Spleen (tissue), 11 donors: ENCODE results near the gene TMEM269. TPM values are rescaled to one million over a fixed set of nuclear protein-coding genes. Genes with fewer than 3 reads are reported as not detected.

ENCODE experiments used
- DNase-seq: peaks from one replicate; pipeline ENCODE4 v3.0.0-alpha.2; 2020
- H3K27ac ChIP-seq, 8 donors: fragments of 200-600 bp; sonication (generic) in 7 of 8; 1 replicate in 4 of 8; 2 replicates in 4 of 8; pipeline versions ENCODE4 v1.5.0 to v1.8.0; 2016 to 2021; ENCODE audit warnings: inconsistent platforms in 4 of 8, mild to moderate bottlenecking in 4 of 8, moderate library complexity in 1 of 8
- H3K27me3 ChIP-seq, 7 donors: fragments of 200-600 bp; sonication (generic) in 6 of 7; replicated peaks in 1 of 7; 1 replicate in 4 of 7; 2 replicates in 3 of 7; pipeline versions ENCODE4 v1.5.0 to v1.8.0; 2016 to 2021; ENCODE audit warnings: inconsistent platforms in 3 of 7, mild to moderate bottlenecking in 1 of 7
- H3K36me3 ChIP-seq, 6 donors: fragments of 200-600 bp; sonication (generic) in 5 of 6; 1 replicate in 4 of 6; 2 replicates in 2 of 6; pipeline versions ENCODE4 v1.5.0 to v1.8.0; 2016 to 2021; ENCODE audit warnings: inconsistent platforms in 2 of 6
- H3K4me1 ChIP-seq, 6 donors: fragments of 200-600 bp; sonication (generic) in 5 of 6; 1 replicate in 3 of 6; 2 replicates in 3 of 6; pipeline versions ENCODE4 v1.5.0 to v1.8.0; 2016 to 2021; ENCODE audit warnings: inconsistent platforms in 3 of 6
- H3K4me3 ChIP-seq, 8 donors: fragments of 200-600 bp; sonication (generic) in 7 of 8; 1 replicate in 4 of 8; 2 replicates in 4 of 8; pipeline versions ENCODE4 v1.5.0 to v1.8.0; 2016 to 2021; ENCODE audit warnings: inconsistent platforms in 4 of 8, mild to moderate bottlenecking in 4 of 8, moderate library complexity in 2 of 8
- H3K9me3 ChIP-seq, 8 donors: fragments of 200-600 bp; sonication (generic) in 7 of 8; 1 replicate in 4 of 8; 2 replicates in 4 of 8; pipeline versions ENCODE4 v1.5.0 to v1.8.0; 2016 to 2021; ENCODE audit warnings: inconsistent platforms in 4 of 8
- CTCF ChIP-seq, 11 experiments: fragments of 200-600 bp in 7 of 11; fragments of 450-650 bp in 4 of 11; sonication (generic) in 4 of 11; IDR thresholded peaks in 8 of 11; conservative IDR thresholded peaks in 3 of 11; 1 replicate in 7 of 11; 2 replicates in 4 of 11; pipeline versions ENCODE4 v1.4.0 to v1.8.0; 2016 to 2021; ENCODE audit warnings: antibody characterized with exemption in 11 of 11, inconsistent platforms in 4 of 11, mild to moderate bottlenecking in 1 of 11
- POLR2A ChIP-seq, 3 donors: fragments of 450-650 bp; IDR thresholded peaks; one replicate each; pipeline ENCODE4 v1.5.1; 2017; ENCODE audit warnings: antibody characterized with exemption in 3 of 3, mild to moderate bottlenecking in 1 of 3
- POLR2AphosphoS5 ChIP-seq, 3 donors: sonication (generic); formaldehyde crosslinking; IDR thresholded peaks; one replicate each; pipeline ENCODE4 v1.5.1; 2017; ENCODE audit warnings: antibody characterized with exemption in 3 of 3
- WGBS, 5 donors: extraction: QIAGEN DNeasy Blood & Tissue Kit in 3 of 5; methylation state at CpG; one replicate each; pipeline versions ENCODE4 v1.1.5 to v1.1.7; 2013 to 2018; 5-methylcytosine and 5-hydroxymethylcytosine counted together
- intact Hi-C: fragments of 100-400 bp; cut with DNase I; formaldehyde crosslinking; loops from one replicate; pipeline ENCODE4 v1.15.0; 2023; ENCODE audit warnings: low total_unique reads
- polyA plus RNA-seq, 3 donors: library from polyadenylated mRNA; stranded (reverse); fragments of 200-250 nt; gene quantifications; one replicate each; pipeline ENCODE4 v1.2.1, GENCODE V29; 2013
- total RNA-seq, 7 donors: library from RNA; depleted of rRNA in 3 of 7; stranded (reverse); fragments of >200 nt in 3 of 7; fragmentation: NEBNext Ultra II Directional in 4 of 7; extraction: Animal tissue kit (Norgen Biotek cat#: 25700) in 4 of 7; gene quantifications; one replicate each; pipeline versions ENCODE4 v1.1.0 to v1.2.1, GENCODE V29; 2016 to 2021
- donor health status: healthy with polysubstance abuse.
- donor health status: DM: no; HTN: no; CAD: no; lungs with moderate emphysema.
- donor health status: DM: no; HTN: no; CAD: no.
- donor health status: Bipolar disorder and iron deficiency.
- donor health status: healthy.
- donor health status: DM: no; HTN: no; CAD: no.
- donor health status: DM: yes; HTN: yes; CAD: no.

TMEM269 gene
- total and polyA plus RNA-seq, 10 donors, result 0.03 to 1.6 (median 0.26) TPM; not detected in 1

- Histone ChIP-seq H3K36me3 (peaks cover 0 to 21% (median 4%) of the 10 kb centered on the region in 6 donors), H3K9me3 (no peaks in the 10 kb centered on the region), H3K4me1 (peaks cover 27 to 83% (median 54%) of the 10 kb centered on the region in 6 donors), H3K27ac (peak overlapping the region; percentile 82 to 95 (median 91)), H3K4me3 (peak overlapping the region; percentile 75 to 99 (median 93)), H3K27me3 (no peaks in the 10 kb centered on the region)
- TF ChIP-seq POLR2AphosphoS5 (IDR thresholded peaks at IDR 0.05), result peak in 1 of 3 donors; percentile 15
- peak; percentile 11 to 64 (median 49) for TF ChIP-seq CTCF (IDR thresholded peaks at IDR 0.05 in 8 of 11, conservative IDR thresholded peaks at IDR 0.05 in 3 of 11)
- TF ChIP-seq POLR2A (IDR thresholded peaks at IDR 0.05), result no peak
- 0 to 1% (median 1%) methylated on average over 18 to 44 of the region's 44 CpGs for WGBS, 5 donors
- DNase-seq, result no peak
- intact Hi-C loops, result loop anchor here (10.0 kb wide), 1 partner anchor 81 kb away; the partner anchor contains the start of gene YBX1
These were observed 18.7 kb upstream of the TMEM269 start for GRCh38 chr1:42765832-42766740.

GRCh38 chr1:42766741-42767509, 17.9 kb upstream of the TMEM269 start, which contains the start of the genes C1orf50 and P3H1:
TSS of gene C1orf50 (plus strand) at chr1:42767249. CDS start at chr1:42767312, 63 bp downstream.
TSS of gene P3H1 (minus strand) at chr1:42767028. CDS start at chr1:42766971, 57 bp downstream.
- intact Hi-C loops, result loop anchor here (10.0 kb wide), 1 partner anchor 82 kb away; the partner anchor contains the start of gene YBX1
- DNase-seq, result peak; percentile 100
- no peaks in the 10 kb centered on the region for H3K27me3 ChIP-seq
- WGBS, 5 donors, result 0 to 1% (median 0%) methylated on average over 26 to 82 of the region's 82 CpGs
- H3K9me3 ChIP-seq, result no peaks in the 10 kb centered on the region
- peaks cover 0 to 13% (median 2%) of the 10 kb centered on the region in 6 donors for H3K36me3 ChIP-seq
- H3K27ac ChIP-seq, result peak within 1 kb of the TSS; percentile 83 to 95 (median 91)
- H3K4me1 ChIP-seq, result peaks cover 27 to 90% (median 54%) of the 10 kb centered on the region in 6 donors
- TF ChIP-seq CTCF (IDR thresholded peaks at IDR 0.05 in 8 of 11, conservative IDR thresholded peaks at IDR 0.05 in 3 of 11) (peak in 4 of 11 experiments; percentile 23 to 37 (median 28)), POLR2A (IDR thresholded peaks at IDR 0.05) (peak; percentile 8 to 94 (median 90)), POLR2AphosphoS5 (IDR thresholded peaks at IDR 0.05) (peak; percentile 99)
- peak within 1 kb of the TSS; percentile 75 to 99 (median 94) for H3K4me3 ChIP-seq

- Histone ChIP-seq H3K4me1 (peaks cover 27 to 90% (median 56%) of the 10 kb centered on the region in 6 donors), H3K36me3 (peaks cover 0 to 7% (median 0%) of the 10 kb centered on the region in 6 donors), H3K4me3 (peak overlapping the region; percentile 75 to 99 (median 94)), H3K9me3 (no peaks in the 10 kb centered on the region), H3K27me3 (no peaks in the 10 kb centered on the region), H3K27ac (peak overlapping the region; percentile 83 to 95 (median 91))
- intact Hi-C loops, result loop anchor here (10.0 kb wide), 1 partner anchor 83 kb away; the partner anchor contains the start of gene YBX1
- no peak for TF ChIP-seq POLR2A (IDR thresholded peaks at IDR 0.05)
- no peak for TF ChIP-seq POLR2AphosphoS5 (IDR thresholded peaks at IDR 0.05)
- no peak for TF ChIP-seq CTCF (IDR thresholded peaks at IDR 0.05 in 8 of 11, conservative IDR thresholded peaks at IDR 0.05 in 3 of 11)
- DNase-seq, result no peak
- 3 to 4% (median 4%) methylated on average over 19 to 23 of the region's 23 CpGs for WGBS, 5 donors
These were observed 17.2 kb upstream of the TMEM269 start for GRCh38 chr1:42767510-42768000.
